Loucy (cell line): Measurements from ENCODE around the gene ADM.

ENCODE experiments used
- EZH2phosphoT487 ChIP-seq: fragments of 200-600 bp; IDR thresholded peaks from 2 replicates; pipeline ENCODE4 v1.6.1; 2018; ENCODE audit warnings: antibody characterized with exemption, mild to moderate bottlenecking, moderate library complexity, borderline replicate concordance
- TF ChIP-seq, protein P1 (sequence below): fragments of 200-600 bp; sonication (generic); conservative IDR thresholded peaks from 2 replicates; pipeline ENCODE4 v1.5.1; 2014; ENCODE audit warnings: mild to moderate bottlenecking, antibody characterized with exemption, low read length

DNA sequence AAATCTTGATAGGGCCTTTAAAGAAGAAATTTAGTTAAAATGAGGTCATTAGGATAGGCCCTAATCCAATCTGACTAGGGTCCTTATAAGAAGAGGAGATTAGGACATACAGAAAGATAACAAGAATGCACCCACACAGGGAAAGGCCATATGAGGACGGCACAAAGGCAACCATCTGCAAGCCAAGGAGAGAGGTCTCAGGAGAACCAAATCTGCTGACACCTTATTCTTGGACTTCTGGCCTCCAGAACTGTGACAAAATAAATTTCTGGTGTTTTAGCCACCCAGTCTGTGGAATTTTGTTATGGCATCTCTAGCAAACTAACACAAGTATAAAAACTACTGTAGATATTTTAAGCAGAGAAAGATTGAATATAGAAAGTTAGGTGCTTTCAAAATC lies 28.6 kb downstream of the ADM start:
- no peak for TF ChIP-seq EZH2phosphoT487
- TF ChIP-seq, protein P1, sequence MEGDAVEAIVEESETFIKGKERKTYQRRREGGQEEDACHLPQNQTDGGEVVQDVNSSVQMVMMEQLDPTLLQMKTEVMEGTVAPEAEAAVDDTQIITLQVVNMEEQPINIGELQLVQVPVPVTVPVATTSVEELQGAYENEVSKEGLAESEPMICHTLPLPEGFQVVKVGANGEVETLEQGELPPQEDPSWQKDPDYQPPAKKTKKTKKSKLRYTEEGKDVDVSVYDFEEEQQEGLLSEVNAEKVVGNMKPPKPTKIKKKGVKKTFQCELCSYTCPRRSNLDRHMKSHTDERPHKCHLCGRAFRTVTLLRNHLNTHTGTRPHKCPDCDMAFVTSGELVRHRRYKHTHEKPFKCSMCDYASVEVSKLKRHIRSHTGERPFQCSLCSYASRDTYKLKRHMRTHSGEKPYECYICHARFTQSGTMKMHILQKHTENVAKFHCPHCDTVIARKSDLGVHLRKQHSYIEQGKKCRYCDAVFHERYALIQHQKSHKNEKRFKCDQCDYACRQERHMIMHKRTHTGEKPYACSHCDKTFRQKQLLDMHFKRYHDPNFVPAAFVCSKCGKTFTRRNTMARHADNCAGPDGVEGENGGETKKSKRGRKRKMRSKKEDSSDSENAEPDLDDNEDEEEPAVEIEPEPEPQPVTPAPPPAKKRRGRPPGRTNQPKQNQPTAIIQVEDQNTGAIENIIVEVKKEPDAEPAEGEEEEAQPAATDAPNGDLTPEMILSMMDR: no peak
